Right hindlimb (tissue), 1 donor: Measurements from ENCODE around the gene SPG7.
A peak's percentile ranks its signal among the peaks of the same experiment; 100 is the strongest.

ENCODE experiments used
- DNase-seq: peaks from one replicate; pipeline ENCODE4 v3.0.0-alpha.2; 2018

Gene SPG7

GRCh38 chr16:89548344-89549006 is 40.3 kb downstream of the SPG7 start:
- DNase-seq = no peak

GRCh38 chr16:89549007-89549700 is 41.0 kb downstream of the SPG7 start:
- no peak for DNase-seq

GRCh38 chr16:89550421-89551007 is 42.3 kb downstream of the SPG7 start:
- no peak for DNase-seq

- DNase-seq = no peak
These were observed 44.1 kb downstream of the SPG7 start for GRCh38 chr16:89552329-89552728.

- DNase-seq = no peak
These were observed 44.7 kb downstream of the SPG7 start for GRCh38 chr16:89552913-89553312.

GRCh38 chr16:89553733-89554132 is 45.5 kb downstream of the SPG7 start:
- no peak for DNase-seq

DNA sequence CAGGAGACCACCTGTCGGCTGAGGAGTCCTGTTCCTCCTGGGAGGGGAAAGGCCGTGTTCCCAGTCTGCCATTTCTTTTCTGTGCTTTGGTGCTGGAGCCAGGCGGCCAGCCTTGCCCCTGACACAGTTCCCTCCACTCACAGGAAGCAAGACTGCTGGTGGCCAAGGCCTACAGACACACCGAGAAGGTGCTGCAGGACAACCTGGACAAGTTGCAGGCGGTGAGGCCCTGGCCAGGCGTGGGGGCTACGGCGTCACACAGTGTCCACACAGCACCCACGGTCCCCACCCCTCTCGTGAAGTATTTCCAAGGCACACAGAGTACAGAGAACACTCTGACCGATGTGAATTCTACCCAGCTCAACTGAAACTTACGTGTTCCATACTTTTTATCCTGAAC is 46.1 kb downstream of the SPG7 start:
- DNase-seq = no peak

DNA sequence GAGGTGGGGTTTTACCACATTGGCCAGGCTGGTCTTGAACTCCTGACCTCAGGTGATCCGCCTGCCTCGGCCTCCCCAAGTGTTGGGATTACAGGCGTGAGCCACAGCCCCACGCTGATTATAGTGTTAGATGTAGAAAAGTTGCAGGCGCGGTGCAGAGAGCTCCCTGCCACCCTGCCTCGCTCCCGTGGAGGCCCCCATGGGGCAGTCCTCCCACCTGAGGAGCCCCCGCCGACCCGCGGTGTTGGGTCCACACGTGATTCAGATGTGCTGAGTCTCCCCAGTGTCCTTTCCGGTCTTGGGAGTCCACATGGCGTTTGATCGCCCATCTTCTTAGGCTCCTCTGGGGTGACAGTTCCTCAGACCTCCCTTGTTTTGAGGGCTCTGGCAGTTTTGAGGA is 47.1 kb downstream of the SPG7 start:
- no peak for DNase-seq

- DNase-seq = no peak
These were observed 47.6 kb downstream of the SPG7 start for GRCh38 chr16:89555780-89556179.

DNA sequence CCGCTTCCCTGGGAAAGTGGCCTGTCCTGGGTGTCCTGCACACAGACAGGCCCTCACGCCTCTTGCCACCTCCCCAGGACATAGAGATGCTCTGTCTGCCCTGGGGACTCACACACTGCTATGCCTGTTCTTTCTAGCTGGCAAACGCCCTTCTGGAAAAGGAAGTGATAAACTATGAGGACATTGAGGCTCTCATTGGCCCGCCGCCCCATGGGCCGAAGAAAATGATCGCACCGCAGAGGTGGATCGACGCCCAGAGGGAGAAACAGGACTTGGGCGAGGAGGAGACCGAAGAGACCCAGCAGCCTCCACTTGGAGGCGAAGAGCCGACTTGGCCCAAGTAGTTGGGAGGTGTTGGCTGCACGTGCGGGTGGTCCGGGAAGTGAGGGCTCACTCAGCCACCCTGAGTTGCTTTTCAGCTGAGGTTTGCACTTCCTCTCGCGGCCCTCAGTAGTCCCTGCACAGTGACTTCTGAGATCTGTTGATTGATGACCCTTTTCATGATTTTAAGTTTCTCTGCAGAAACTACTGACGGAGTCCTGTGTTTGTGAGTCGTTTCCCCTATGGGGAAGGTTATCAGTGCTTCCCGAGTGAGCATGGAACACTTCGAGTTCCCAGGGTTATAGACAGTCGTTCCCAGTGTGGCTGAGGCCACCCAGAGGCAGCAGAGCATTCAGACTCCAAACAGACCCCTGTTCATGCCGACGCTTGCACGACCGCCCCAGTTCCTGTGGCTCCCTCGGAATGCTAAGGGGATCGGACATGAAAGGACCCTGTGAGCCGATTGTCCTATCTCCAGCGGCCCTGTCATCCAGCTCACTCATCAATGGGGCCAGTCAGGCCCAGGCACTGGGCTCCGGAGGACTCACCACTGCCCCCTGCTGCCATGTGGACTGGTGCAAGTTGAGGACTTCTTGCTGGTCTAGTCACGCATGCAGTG is 48.8 kb downstream of the SPG7 start:
- peak; percentile 79 for DNase-seq

- DNase-seq = no peak
These were observed 49.7 kb downstream of the SPG7 start for GRCh38 chr16:89557690-89558490.

DNA sequence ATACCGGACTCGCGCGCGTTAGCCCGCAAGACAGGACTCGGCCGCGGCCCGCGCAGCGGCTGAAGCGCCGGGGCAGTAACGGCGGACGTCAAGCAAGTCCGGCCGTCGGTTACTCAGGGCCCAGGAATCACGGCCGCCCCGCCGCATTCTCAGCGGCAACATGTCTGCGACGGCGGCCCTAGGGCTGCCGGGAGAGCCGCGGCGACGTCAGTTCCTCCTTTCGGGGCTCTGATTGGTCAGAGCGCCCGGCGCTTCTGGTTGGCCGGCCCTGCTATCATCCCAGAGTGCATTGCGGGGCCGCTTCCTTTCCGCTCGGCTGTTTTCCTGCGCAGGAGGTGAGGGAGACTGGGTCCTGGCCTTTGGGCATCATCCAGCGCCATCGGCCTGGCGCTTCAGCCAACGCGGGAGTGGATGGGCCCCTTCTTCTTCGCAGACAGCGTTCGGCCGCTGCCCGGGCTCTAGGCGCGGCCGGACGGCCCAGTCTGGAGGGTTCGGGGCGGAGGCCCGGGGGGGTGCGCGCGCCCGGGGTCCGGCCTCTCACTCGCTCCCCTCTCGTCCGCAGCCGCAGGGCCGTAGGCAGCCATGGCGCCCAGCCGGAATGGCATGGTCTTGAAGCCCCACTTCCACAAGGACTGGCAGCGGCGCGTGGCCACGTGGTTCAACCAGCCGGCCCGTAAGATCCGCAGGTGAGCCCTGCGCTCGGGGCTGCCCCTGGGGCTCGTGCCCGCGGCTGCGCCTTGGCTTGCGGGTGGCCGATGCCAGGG is 52.4 kb downstream of the SPG7 start, which contains the start of gene RPL13:
TSS of gene RPL13 (plus strand) at position 305 of the 764 bp plus-strand sequence. CDS start at position 583, 278 bp downstream.
- peak; percentile 96 for DNase-seq

DNA sequence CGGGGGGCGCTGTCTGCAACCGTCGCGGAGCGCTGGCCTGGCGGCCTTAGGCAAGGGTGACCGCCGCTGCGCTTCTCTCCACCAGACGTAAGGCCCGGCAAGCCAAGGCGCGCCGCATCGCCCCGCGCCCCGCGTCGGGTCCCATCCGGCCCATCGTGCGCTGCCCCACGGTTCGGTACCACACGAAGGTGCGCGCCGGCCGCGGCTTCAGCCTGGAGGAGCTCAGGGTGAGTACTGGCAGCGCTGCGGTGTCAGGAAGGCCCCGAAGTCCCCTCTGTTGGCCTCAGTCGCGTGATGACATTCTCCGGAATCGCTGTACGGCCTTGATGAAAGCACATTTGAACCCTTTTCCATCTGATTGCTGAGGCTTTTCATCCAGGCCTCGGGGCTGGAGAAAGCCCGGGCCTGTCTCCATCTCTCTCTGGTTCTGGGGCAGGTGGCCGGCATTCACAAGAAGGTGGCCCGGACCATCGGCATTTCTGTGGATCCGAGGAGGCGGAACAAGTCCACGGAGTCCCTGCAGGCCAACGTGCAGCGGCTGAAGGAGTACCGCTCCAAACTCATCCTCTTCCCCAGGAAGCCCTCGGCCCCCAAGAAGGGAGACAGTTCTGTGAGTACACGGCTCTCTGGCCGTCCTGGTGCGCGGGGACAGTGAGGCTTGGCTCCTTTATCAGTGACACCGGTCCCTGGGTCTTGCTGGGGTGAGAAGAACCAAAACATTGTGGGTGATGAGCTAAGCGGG is 53.1 kb downstream of the SPG7 start:
- no peak for DNase-seq

DNA sequence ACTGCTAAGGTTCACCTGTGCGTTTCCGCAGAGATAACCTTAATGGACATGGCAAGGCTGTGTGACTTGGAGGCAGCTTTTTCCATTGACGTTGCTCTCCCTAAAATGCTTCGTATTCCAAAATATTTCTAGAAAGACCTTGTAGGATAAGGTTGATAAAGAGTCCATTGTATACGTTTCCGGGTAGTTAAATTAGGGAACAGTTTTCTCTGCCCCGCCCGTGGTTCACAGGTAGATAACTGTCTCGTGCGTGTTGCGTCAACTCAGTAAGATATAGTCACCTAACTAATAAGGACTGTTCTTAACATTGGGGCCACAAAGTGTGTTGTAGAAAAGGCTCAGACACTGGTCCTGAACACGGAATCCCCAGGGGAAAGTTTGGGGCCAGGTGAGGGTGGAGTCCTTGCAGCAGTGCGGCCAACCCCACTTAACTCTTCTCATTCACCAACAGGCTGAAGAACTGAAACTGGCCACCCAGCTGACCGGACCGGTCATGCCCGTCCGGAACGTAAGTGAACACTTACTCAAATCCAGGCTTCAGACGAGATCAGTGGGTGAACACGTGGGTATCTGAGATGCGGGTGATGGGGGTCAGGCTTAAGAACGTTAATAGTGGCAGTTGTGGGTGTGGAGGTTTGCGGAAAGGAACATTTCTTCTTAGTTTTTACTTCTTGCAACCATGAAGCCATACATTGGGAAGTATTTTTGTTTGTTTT is 53.8 kb downstream of the SPG7 start:
- DNase-seq = no peak

DNA sequence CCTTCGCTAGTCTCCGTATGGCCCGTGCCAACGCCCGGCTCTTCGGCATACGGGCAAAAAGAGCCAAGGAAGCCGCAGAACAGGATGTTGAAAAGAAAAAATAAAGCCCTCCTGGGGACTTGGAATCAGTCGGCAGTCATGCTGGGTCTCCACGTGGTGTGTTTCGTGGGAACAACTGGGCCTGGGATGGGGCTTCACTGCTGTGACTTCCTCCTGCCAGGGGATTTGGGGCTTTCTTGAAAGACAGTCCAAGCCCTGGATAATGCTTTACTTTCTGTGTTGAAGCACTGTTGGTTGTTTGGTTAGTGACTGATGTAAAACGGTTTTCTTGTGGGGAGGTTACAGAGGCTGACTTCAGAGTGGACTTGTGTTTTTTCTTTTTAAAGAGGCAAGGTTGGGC is 54.7 kb downstream of the SPG7 start:
- no peak for DNase-seq

DNA sequence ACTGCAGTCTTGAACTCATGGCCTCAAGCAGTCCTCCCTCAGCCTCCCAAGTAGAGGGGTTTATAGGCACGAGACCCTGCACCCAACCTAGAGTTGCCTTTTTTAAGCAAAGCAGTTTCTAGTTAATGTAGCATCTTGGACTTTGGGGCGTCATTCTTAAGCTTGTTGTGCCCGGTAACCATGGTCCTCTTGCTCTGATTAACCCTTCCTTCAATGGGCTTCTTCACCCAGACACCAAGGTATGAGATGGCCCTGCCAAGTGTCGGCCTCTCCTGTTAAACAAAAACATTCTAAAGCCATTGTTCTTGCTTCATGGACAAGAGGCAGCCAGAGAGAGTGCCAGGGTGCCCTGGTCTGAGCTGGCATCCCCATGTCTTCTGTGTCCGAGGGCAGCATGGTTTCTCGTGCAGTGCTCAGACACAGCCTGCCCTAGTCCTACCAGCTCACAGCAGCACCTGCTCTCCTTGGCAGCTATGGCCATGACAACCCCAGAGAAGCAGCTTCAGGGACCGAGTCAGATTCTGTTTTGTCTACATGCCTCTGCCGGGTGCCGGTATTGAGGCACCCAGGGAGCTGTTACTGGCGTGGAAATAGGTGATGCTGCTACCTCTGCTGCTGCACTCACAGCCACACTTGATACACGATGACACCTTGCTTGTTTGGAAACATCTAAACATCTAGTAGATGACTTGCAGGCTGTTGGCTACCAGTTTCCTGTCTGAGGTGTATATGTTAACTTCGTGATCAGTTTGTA is 55.6 kb downstream of the SPG7 start:
- no peak for DNase-seq

- no peak for DNase-seq
These were observed 56.5 kb downstream of the SPG7 start for GRCh38 chr16:89564476-89565255.

GRCh38 chr16:89565256-89565505 is 57.0 kb downstream of the SPG7 start:
- DNase-seq = no peak
